ENCODE data around the gene GIMAP8. TPM values are rescaled to one million over a fixed set of nuclear protein-coding genes. Genes with fewer than 3 reads are reported as not detected.

GIMAP8 gene
- total RNA-seq, 2 donors from 2014 or later = 0.99 to 5.4 TPM

GRCh38 chr7:150402671-150403321 lies 47.6 kb upstream of the GIMAP8 start:
- peak overlapping the region in 1 of 4 donors; percentile 7 for H3K27ac ChIP-seq
- WGBS, 2 donors = 62 to 76% methylated on average over 10 to 13 of the region's 13 CpGs
- ATAC-seq (no peak), DNase-seq (peak; percentile 28 to 69 (median 54))
- H3K4me1 ChIP-seq = peaks cover 57% of the 10 kb centered on the region
- no peak overlapping the region for H3K4me3 ChIP-seq
- no peaks in the 10 kb centered on the region for H3K27me3 ChIP-seq
- peaks cover 0 to 2% of the 10 kb centered on the region in 2 donors for H3K36me3 ChIP-seq (replicated peaks in 1 of 2; ENCODE audit: insufficient read depth in 1 of 2, low read depth in 2 of 2)
- no peaks in the 10 kb centered on the region for H3K9me3 ChIP-seq
- TF ChIP-seq, protein P1, sequence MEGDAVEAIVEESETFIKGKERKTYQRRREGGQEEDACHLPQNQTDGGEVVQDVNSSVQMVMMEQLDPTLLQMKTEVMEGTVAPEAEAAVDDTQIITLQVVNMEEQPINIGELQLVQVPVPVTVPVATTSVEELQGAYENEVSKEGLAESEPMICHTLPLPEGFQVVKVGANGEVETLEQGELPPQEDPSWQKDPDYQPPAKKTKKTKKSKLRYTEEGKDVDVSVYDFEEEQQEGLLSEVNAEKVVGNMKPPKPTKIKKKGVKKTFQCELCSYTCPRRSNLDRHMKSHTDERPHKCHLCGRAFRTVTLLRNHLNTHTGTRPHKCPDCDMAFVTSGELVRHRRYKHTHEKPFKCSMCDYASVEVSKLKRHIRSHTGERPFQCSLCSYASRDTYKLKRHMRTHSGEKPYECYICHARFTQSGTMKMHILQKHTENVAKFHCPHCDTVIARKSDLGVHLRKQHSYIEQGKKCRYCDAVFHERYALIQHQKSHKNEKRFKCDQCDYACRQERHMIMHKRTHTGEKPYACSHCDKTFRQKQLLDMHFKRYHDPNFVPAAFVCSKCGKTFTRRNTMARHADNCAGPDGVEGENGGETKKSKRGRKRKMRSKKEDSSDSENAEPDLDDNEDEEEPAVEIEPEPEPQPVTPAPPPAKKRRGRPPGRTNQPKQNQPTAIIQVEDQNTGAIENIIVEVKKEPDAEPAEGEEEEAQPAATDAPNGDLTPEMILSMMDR (IDR thresholded peaks at IDR 0.05) = no peak
- peak in 1 of 3 donors; percentile 7 for TF ChIP-seq POLR2A (IDR thresholded peaks at IDR 0.05)
- intact Hi-C loops (cut with DNase I) = loop anchor here (10.0 kb wide), 1 partner anchor 118 kb away; no protein-coding TSS in a partner anchor

- ATAC-seq (no peak), DNase-seq (peak in 1 of 4 donors; percentile 12)
- intact Hi-C loops (cut with DNase I) = loop anchor here (10.0 kb wide), 1 partner anchor 119 kb away; no protein-coding TSS in a partner anchor
- 78 to 87% methylated on average over 9 to 13 of the region's 13 CpGs for WGBS, 2 donors
- Histone ChIP-seq H3K4me3 (no peak overlapping the region), H3K9me3 (no peaks in the 10 kb centered on the region), H3K27ac (peak overlapping the region in 1 of 4 donors; percentile 7), H3K36me3 (replicated peaks in 1 of 2; ENCODE audit: insufficient read depth in 1 of 2, low read depth in 2 of 2) (no peaks in the 10 kb centered on the region), H3K4me1 (peaks cover 58% of the 10 kb centered on the region), H3K27me3 (no peaks in the 10 kb centered on the region)
- TF ChIP-seq, protein P1 (IDR thresholded peaks at IDR 0.05) = no peak
- no peak for TF ChIP-seq POLR2A (IDR thresholded peaks at IDR 0.05)
Observed at GRCh38 chr7:150403376-150404171, 46.9 kb upstream of the GIMAP8 start.

- H3K4me3 ChIP-seq = peak overlapping the region; percentile 30 to 36
- no peaks in the 10 kb centered on the region for H3K9me3 ChIP-seq
- intact Hi-C loops (cut with DNase I) = loop anchor here (10.0 kb wide), 1 partner anchor 119 kb away; no protein-coding TSS in a partner anchor
- H3K27me3 ChIP-seq = no peaks in the 10 kb centered on the region
- TF ChIP-seq POLR2A (IDR thresholded peaks at IDR 0.05) = no peak
- TF ChIP-seq, protein P1 (IDR thresholded peaks at IDR 0.05) = no peak
- ATAC-seq (no peak), DNase-seq (peak in 1 of 4 donors; percentile 12)
- H3K4me1 ChIP-seq = peaks cover 58% of the 10 kb centered on the region
- 53 to 65% methylated on average over 16 of the region's 16 CpGs for WGBS, 2 donors
- peak overlapping the region; percentile 86 to 96 (median 91) for H3K27ac ChIP-seq
- no peaks in the 10 kb centered on the region for H3K36me3 ChIP-seq (replicated peaks in 1 of 2; ENCODE audit: insufficient read depth in 1 of 2, low read depth in 2 of 2)
Observed at GRCh38 chr7:150404172-150404804, 46.1 kb upstream of the GIMAP8 start.

DNA sequence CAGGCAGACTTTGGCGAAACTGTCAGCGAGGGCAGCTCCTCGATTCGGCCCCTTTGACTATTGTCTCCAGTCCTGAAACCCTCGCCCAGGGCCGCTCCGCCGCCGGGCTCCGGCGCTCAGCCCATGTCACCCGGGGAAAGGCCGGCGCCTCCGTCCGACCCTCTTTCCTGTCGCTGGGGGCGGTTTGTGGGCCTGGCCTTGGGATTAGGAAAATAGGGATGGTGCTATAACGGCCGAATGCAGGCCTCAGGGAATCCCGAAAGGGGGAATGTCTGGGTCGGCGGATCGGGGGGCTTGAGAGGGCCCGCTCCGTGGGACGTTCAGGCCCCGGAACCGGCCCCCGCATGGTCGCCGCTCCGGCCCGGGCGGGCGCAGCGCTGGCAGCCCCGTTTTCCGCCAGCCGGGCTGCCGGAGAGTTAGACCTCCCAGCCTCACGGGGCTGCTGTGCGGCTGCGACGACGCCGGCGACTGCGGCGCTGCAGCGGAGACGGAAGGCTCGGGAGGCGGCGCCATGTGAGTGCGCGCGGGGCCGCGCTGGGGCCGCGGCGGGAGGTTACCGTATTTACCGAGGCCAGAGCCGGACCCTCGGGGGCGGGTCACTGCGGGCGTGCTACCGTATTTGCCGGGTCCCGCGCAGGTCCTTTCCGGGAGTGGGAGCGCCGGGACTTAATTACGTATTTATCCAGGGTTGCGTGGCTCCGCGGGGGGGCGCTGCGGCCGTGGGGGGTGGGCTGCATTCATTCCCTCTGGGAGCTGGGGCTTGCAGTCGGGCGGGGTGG lies 45.4 kb upstream of the GIMAP8 start:
- TF ChIP-seq, protein P1 (IDR thresholded peaks at IDR 0.05) = peak in 2 of 7 experiments; percentile 25 to 64
- TF ChIP-seq POLR2A (IDR thresholded peaks at IDR 0.05) = peak; percentile 87 to 90 (median 89)
- ATAC-seq (peak; percentile 88), DNase-seq (peak; percentile 90 to 93 (median 92))
- H3K9me3 ChIP-seq = no peaks in the 10 kb centered on the region
- peak overlapping the region; percentile 86 to 96 (median 91) for H3K27ac ChIP-seq
- 1 to 11% methylated on average over 4 to 85 of the region's 86 CpGs for WGBS, 2 donors
- no peaks in the 10 kb centered on the region for H3K27me3 ChIP-seq
- H3K4me3 ChIP-seq = peak overlapping the region; percentile 30 to 36
- H3K36me3 ChIP-seq (replicated peaks in 1 of 2; ENCODE audit: insufficient read depth in 1 of 2, low read depth in 2 of 2) = no peaks in the 10 kb centered on the region
- intact Hi-C loops (cut with DNase I) = loop anchor here (10.0 kb wide), 1 partner anchor 120 kb away; no protein-coding TSS in a partner anchor
- peaks cover 57% of the 10 kb centered on the region for H3K4me1 ChIP-seq
